Measurements from ENCODE around the gene MADD.
"Not testable (repeated sequence)": the region's sequence is repeated elsewhere in the genome, so short reads cannot be mapped to it uniquely, and the experiment has no call there.

MADD gene

DNA sequence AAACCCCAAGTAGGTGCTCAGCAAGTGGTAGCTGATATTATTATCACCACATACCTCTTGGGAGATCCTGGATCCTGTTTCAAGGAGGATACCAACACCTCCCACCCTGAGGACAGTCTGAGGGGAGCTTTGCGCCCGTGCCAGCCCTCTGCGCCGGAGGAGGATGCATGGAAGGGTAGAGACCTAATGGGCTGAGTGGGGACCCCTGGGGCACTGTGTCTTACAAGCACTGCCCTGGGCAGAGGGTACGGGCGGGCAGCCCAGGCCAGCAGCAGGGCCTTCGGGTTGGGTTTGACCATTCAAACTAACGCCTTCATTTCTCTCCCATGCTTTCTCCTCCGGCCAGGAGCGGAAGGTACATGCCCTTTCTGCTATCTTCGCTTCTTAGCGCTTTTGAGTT lies 56.3 kb downstream of the MADD start:
- no peak for DNase-seq

- no peak for DNase-seq
These were observed 57.1 kb downstream of the MADD start for GRCh38 chr11:47327025-47327424.

DNA sequence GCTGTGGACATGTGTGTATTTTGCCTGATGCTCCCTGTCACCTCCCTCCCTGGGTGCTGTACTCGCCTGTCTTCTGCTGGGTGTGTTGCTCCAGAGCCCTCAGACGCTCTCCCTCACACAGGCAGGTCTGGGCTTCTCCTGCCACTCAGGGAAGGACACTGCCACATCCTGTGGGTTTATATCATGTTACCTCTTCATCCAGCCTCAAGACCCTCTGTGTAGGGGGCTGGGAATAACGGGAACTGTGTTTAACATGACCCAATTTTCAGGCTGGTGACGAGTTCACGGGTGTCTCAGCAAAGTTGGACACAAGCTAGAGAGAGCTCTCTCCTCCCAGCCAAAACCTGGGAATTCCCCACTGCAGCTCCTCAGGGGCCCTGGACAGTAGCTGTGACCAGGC lies 58.0 kb downstream of the MADD start:
- no peak for DNase-seq

GRCh38 chr11:47328449-47329390 lies 58.8 kb downstream of the MADD start:
- no peak for DNase-seq

GRCh38 chr11:47329431-47329986 lies 59.6 kb downstream of the MADD start:
- no peak for DNase-seq

DNA sequence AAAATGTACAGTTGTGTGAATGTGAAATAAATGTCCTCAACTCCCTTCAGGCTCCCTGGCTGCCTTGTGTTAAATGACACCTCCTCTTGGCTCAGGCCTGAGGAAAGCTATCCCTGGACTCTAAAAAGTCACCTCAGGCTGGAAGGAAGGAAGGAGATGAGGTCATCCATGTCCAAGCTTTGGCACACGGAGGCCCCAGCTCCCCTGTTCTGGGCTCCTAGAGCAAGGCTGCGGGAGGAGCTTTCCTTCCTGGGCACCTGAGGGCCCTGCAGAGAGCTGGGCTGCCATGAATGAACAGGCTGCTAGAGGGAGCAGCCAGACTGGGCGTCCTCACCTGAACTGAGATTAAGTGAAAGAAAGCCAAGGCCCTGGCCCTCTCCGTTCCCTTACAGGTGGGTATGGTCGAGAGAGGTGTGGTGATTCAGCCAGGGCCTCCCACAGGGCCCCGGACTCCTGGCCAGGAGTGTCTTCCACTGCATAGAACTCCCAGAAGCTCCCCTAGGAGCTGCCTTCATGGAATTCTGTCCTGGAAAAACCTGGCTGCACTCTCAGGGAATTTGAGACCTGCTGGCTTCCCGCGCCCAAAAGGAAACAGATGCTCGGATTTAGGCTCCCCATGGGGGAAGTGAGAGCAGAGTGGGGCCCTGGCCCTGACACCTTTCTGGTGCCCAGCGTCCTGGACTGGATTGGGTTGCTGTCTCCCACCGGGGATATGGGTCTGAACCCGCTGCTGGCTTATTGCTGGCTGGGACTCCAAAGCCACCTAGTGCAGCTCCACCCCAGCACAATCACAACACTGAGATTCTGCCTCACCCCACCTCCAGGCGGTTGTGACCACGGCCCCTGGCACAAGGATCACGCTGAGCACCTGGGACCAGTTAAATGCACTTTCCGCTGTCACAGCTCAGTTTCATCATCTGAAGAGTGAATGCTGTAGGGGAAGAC lies 60.3 kb downstream of the MADD start:
- no peak for DNase-seq

- no peak for DNase-seq
These were observed 61.7 kb downstream of the MADD start for GRCh38 chr11:47331454-47332302.

GRCh38 chr11:47332303-47332711 lies 62.4 kb downstream of the MADD start:
- DNase-seq: no peak

GRCh38 chr11:47332791-47333525 lies 63.0 kb downstream of the MADD start:
- DNase-seq: no peak

DNA sequence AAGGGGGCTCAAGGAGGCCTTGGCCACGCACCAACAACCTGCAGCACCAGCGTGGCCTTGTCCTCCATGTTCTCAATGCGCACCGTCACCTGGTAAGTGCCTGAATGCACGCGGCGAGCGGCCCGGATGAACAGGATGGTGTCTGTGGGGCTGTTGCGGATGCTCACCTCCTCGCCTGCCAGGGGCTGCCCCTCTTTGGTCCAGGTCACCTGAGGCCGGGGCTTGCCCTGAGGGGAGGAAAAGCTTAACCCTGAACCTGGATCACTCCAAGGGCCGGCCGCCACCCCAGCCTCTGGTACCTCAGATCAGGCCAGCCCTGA lies 63.6 kb downstream of the MADD start:
- DNase-seq: no peak

DNA sequence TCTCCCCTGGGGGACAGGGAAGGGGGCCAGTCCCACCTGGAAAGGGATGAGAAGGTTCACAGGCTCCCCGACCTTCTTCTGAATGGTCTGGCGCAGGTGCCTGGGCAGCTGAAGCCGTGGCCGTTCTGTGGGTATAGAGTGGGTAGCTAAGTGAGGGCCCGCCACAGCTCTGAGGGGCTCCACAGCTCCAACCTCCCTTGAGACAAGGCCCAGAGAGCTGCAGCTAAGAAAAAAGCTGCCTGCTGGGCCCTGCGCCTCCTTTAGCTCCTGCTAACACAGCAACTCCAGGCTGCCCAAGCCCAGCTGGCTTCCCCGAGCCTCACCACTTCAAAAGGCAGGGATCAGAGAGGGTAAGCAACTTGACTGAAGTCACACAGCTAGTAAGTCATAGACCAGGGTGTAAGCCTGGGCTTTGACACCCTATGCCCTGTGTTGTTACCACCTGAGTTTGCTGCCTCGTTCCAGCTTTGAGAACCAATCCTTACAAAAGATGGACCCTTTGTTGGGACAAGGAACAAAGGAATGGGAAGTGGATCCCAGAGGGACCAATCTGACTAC lies 64.0 kb downstream of the MADD start:
- DNase-seq: no peak

DNA sequence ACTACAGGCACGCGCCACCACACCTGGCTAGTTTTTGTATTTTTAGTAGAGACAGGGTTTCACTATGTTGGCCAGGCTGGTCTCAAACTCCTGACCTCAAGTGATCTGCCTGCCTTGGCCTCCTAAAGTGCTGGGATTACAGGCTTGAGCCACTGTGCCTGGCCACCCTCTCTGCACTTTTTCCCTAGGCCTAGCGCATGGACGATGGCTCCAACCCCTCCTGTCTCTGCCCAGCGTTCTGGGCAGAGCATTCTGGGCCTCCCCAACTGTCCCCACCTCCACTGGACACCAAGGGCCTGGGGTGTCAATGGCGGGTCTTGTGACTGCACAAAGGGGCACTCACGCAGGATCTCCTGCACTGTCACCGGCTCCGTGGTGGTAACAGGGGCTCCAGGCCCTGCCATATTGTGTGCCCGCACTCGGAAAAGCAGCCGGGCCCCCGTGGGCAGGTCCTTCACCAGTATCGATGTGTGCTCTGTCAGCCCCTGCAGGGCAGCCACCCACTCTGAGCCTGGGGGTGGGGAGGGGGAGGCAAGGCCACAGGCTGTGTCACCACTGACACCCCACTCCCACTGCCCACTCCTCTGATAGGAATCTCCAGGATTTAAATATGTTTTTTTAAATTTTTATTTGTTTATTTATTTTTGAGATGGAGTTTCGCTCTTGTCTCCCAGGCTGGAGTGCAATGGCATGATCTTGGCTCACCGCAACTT lies 64.9 kb downstream of the MADD start:
- not testable (repeated sequence) for DNase-seq

DNA sequence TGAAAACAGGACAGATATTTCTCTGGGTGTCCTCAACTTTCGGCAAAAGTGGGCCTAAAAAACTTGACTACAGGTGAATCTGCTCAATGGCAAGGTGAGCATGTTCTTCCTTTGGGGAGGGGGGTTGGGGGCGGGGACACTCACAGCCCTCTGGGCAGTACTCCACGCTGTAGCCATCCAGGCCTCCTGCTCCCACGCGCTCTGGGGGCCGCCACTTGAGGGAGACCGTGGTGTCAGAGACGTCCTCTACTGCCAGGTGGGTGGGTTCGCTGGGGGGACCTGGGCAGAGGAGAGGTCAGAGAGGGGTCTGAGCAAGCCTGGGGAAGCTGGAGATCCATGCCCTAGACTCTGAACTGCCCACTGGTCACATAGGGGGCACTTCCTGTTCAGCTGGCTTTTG lies 65.8 kb downstream of the MADD start:
- no peak for DNase-seq

DNA sequence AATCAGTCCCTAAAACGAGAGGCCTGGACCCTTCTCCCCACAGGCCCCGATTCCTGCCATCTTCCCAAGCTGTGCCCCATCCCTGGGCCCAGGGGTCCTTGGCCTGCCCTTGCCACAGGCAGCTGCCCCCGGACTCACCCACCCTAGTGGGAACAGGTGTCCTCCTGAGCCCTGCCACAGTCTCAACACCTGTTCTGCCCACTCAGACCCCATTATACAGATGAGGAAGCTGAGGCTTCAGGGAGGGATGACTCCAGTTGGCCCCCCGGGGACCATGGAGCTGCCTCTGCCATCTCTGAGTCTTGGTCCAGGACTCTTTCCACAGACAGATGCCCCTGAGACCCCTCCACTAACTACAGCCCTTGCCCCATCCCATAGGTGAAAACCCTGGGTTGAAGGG lies 66.7 kb downstream of the MADD start:
- DNase-seq: no peak

- DNase-seq: no peak
These were observed 67.4 kb downstream of the MADD start for GRCh38 chr11:47337229-47337924.

DNA sequence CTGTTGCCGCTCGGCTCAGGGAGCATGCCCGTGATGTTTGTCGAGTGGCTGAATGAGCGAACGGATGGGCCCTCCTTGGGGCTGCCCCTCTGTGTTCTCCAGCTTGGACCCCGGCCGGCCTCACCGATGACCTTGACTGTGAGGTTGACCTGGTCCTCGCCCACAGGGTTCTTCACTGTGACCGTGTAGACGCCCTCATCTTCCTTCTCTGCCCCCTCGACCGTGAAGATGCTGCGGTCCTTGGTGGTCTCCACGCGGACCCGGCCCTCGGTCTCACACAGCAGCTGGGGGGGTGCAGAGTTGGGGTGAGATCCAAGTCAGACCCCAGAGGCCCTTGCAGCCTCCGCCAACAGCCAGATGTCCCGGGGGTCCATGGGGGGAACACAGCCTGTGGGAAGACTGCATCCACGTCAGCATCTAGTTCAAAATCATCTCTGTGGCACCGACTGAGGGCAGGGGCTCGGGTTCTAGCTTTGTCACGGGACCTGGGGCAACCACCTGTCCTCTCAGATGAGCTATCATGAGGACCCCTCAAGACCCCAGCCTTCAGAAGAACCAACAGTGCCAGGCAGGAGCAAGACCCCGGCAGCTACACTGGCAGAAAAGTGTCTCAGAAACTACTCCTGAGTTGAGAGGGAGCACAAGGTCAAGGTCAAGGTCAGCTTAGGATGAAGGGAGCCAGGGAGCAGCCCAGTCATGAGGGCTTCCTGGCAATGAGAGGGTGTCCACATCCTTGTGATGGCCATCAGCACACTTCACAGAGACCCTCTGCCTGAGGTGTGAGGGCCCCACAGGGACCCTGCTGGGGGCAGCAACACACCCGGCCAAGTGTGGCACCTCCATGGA lies 68.7 kb downstream of the MADD start:
- no peak for DNase-seq

DNA sequence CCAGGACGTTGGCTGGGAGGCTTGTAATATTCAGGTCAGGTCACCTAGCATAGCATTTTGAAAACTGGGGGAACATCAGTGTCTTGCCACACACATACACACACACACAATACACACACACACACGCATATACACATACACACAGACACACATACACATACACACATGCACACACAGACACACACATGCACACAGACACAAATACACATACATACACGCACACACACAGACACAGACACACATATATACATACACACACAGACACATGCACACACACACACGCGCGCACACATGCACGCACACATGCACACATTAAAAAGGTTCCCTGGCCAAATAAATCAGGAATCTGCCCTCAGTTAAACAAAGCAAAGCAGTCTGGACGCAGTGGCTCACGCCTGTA lies 70.1 kb downstream of the MADD start:
- no peak for DNase-seq

- no peak for DNase-seq
These were observed 71.2 kb downstream of the MADD start for GRCh38 chr11:47340980-47341775.

Measured in stimulated activated CD4-positive, alpha-beta T cell treated with anti-CD3 and anti-CD28 coated beads, Interleukin-4, amount 100 ng/mL, for 1 hour (primary cell).